HepG2 (cell line): ENCODE measurements around the gene SCGB1C1. TPM values are rescaled to one million over a fixed set of nuclear protein-coding genes. Genes with fewer than 3 reads are reported as not detected.
A peak's percentile ranks its signal among the peaks of the same experiment; 100 is the strongest.

Source experiments
- IRX3 ChIP-seq: sonication (generic); formaldehyde crosslinking; IDR thresholded peaks from 2 replicates; pipeline ENCODE4 v1.8.1; 2023; ENCODE audit warnings: mild to moderate bottlenecking, low read depth, missing genetic modification reagents, borderline replicate concordance
- ISX ChIP-seq: sonication (generic); formaldehyde crosslinking; conservative IDR thresholded peaks from 2 replicates; pipeline ENCODE4 v1.5.0; 2020; ENCODE audit warnings: missing genetic modification reagents
- PCBP1 ChIP-seq: fragments of 200-400 bp; formaldehyde crosslinking; IDR thresholded peaks from 2 replicates; pipeline ENCODE4 v1.6.1; 2017; ENCODE audit warnings: mild to moderate bottlenecking, low read depth, low read length, borderline replicate concordance
- RORA ChIP-seq: sonication (generic); formaldehyde crosslinking; IDR thresholded peaks from 2 replicates; pipeline ENCODE4 v1.5.0; 2020; ENCODE audit warnings: mild to moderate bottlenecking, missing genetic modification reagents, moderate library complexity
- SAP130 ChIP-seq: IDR thresholded peaks from 2 replicates; pipeline ENCODE4 v1.6.1; 2016; ENCODE audit warnings: low read depth
- SETDB1 ChIP-seq: sonication (generic); formaldehyde crosslinking; IDR thresholded peaks from 2 replicates; pipeline ENCODE4 v1.5.1; 2020; ENCODE audit warnings: missing genetic modification reagents, mild to moderate bottlenecking, borderline replicate concordance
- THAP11 ChIP-seq: IDR thresholded peaks from 2 replicates; pipeline ENCODE4 v1.6.1; 2016; ENCODE audit warnings: missing biosample characterization, missing genetic modification reagents
- THYN1 ChIP-seq: sonication (generic); formaldehyde crosslinking; IDR thresholded peaks from 2 replicates; pipeline ENCODE4 v1.8.1; 2023; ENCODE audit warnings: low read depth, mild to moderate bottlenecking, moderate library complexity, missing genetic modification reagents, borderline replicate concordance
- ZC3H13 ChIP-seq: sonication (generic); formaldehyde crosslinking; IDR thresholded peaks from 2 replicates; pipeline ENCODE4 v1.8.1; 2023; ENCODE audit warnings: mild to moderate bottlenecking, missing genetic modification reagents, moderate library complexity
- ZFP62 ChIP-seq: sonication (generic); formaldehyde crosslinking; IDR thresholded peaks from 2 replicates; pipeline ENCODE4 v1.4.0; 2020; ENCODE audit warnings: missing genetic modification reagents
- ZNF180 ChIP-seq: sonication (generic); formaldehyde crosslinking; IDR thresholded peaks from 2 replicates; pipeline ENCODE4 v1.4.0; 2020; ENCODE audit warnings: low read depth, missing genetic modification reagents, borderline replicate concordance
- ZNF24 ChIP-seq: fragments of 450-650 bp; IDR thresholded peaks from 2 replicates; pipeline ENCODE4 v1.6.1; 2017; ENCODE audit warnings: antibody characterized with exemption, mild to moderate bottlenecking
- polyA plus RNA-seq, 8 experiments: library from polyadenylated mRNA; depleted of rRNA in 3 of 8; stranded (reverse) in 7 of 8; unstranded in 1 of 8; fragments of >200 nt; fragmentation: Illumina TruSeq in 4 of 8; extraction: Trizol in 4 of 8; gene quantifications; 2 replicates each; pipeline versions ENCODE4 v1.2.1 to v1.2.3, GENCODE V29; 2011 to 2016; ENCODE audit warnings: low read depth in 4 of 8, missing spikeins in 1 of 8, mixed read lengths in 1 of 8; ENCODE audit not compliant: insufficient read depth in 1 of 8
- total RNA-seq, 5 experiments: library from RNA; depleted of rRNA; stranded (reverse); fragments of >200 nt; fragmentation: Illumina TruSeq; extraction: Trizol; gene quantifications; 2 replicates each; pipeline ENCODE4 v1.2.3, GENCODE V29; 2016; ENCODE audit warnings: low read depth in 1 of 5
- TF ChIP-seq, protein P1 (sequence below): sonication (generic); formaldehyde crosslinking; IDR thresholded peaks from 2 replicates; pipeline ENCODE4 v1.4.0; 2020; ENCODE audit warnings: missing genetic modification reagents, borderline replicate concordance
- TF ChIP-seq, protein P2 (sequence below): sonication (generic); formaldehyde crosslinking; IDR thresholded peaks from 2 replicates; pipeline ENCODE4 v1.4.0; 2020; ENCODE audit warnings: missing genetic modification reagents
- TF ChIP-seq, protein P3 (sequence below): IDR thresholded peaks from 2 replicates; pipeline ENCODE4 v1.6.1; 2012; ENCODE audit warnings: inconsistent platforms
- TF ChIP-seq, protein P4 (sequence below): sonication (generic); formaldehyde crosslinking; IDR thresholded peaks from 2 replicates; pipeline ENCODE4 v1.4.0; 2020; ENCODE audit warnings: mild to moderate bottlenecking, missing genetic modification reagents
- TF ChIP-seq, protein P5 (sequence below): sonication (generic); formaldehyde crosslinking; IDR thresholded peaks from 2 replicates; pipeline ENCODE4 v1.5.1; 2020; ENCODE audit warnings: mild to moderate bottlenecking, moderate library complexity, missing genetic modification reagents
- TF ChIP-seq, protein P6 (sequence below): sonication (generic); formaldehyde crosslinking; IDR thresholded peaks from 2 replicates; pipeline ENCODE4 v1.8.1; 2023; ENCODE audit warnings: mild to moderate bottlenecking, moderate library complexity, missing genetic modification reagents

Gene SCGB1C1
- total and polyA plus RNA-seq, 2 of the 13 experiments (the other 11 are each of a cell fraction or from before 2014, with no cell fraction given) = not detected

DNA sequence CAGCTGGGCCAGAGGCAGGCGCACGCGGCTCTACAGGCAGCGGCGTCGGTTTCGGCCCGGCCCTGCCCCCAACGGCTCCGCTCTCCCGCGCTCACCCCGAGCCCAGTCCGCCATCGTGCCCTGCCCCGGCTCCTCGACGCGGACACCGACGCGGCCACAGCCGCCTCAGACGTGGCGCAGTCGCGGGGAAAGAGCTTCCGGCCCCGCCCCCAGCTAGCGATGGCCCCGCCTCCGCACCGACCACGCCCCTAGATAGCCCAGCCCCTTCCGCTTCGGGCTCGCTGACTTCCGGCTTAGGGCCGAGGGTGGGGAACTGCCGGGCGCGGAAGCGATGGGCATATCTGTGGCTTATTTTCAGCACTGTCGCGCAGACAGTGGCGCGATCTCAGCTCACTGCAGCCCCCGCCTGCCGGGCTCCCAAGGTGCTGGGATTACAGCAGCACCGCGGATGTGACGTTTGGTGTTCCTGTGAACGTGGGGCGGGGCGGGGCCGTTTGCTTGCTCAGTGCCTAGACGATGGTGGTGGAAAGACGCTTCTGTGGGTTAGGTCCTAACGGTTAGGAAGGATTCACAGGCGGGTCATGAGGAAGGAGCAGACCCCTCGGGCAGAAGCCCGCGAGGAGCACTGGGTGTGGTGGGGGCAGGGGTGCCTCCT, 14.5 kb downstream of the SCGB1C1 start, which contains the start of the genes BET1L and RIC8A (continued):
- TF ChIP-seq, protein P1, sequence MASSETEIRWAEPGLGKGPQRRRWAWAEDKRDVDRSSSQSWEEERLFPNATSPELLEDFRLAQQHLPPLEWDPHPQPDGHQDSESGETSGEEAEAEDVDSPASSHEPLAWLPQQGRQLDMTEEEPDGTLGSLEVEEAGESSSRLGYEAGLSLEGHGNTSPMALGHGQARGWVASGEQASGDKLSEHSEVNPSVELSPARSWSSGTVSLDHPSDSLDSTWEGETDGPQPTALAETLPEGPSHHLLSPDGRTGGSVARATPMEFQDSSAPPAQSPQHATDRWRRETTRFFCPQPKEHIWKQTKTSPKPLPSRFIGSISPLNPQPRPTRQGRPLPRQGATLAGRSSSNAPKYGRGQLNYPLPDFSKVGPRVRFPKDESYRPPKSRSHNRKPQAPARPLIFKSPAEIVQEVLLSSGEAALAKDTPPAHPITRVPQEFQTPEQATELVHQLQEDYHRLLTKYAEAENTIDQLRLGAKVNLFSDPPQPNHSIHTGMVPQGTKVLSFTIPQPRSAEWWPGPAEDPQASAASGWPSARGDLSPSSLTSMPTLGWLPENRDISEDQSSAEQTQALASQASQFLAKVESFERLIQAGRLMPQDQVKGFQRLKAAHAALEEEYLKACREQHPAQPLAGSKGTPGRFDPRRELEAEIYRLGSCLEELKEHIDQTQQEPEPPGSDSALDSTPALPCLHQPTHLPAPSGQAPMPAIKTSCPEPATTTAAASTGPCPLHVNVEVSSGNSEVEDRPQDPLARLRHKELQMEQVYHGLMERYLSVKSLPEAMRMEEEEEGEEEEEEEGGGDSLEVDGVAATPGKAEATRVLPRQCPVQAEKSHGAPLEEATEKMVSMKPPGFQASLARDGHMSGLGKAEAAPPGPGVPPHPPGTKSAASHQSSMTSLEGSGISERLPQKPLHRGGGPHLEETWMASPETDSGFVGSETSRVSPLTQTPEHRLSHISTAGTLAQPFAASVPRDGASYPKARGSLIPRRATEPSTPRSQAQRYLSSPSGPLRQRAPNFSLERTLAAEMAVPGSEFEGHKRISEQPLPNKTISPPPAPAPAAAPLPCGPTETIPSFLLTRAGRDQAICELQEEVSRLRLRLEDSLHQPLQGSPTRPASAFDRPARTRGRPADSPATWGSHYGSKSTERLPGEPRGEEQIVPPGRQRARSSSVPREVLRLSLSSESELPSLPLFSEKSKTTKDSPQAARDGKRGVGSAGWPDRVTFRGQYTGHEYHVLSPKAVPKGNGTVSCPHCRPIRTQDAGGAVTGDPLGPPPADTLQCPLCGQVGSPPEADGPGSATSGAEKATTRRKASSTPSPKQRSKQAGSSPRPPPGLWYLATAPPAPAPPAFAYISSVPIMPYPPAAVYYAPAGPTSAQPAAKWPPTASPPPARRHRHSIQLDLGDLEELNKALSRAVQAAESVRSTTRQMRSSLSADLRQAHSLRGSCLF = no peak
- TF ChIP-seq RORA (CRISPR knock-in tag) = no peak
- TF ChIP-seq, protein P2, sequence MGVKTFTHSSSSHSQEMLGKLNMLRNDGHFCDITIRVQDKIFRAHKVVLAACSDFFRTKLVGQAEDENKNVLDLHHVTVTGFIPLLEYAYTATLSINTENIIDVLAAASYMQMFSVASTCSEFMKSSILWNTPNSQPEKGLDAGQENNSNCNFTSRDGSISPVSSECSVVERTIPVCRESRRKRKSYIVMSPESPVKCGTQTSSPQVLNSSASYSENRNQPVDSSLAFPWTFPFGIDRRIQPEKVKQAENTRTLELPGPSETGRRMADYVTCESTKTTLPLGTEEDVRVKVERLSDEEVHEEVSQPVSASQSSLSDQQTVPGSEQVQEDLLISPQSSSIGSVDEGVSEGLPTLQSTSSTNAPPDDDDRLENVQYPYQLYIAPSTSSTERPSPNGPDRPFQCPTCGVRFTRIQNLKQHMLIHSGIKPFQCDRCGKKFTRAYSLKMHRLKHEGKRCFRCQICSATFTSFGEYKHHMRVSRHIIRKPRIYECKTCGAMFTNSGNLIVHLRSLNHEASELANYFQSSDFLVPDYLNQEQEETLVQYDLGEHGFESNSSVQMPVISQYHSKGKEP (CRISPR knock-in tag) = no peak
- TF ChIP-seq, protein P3, sequence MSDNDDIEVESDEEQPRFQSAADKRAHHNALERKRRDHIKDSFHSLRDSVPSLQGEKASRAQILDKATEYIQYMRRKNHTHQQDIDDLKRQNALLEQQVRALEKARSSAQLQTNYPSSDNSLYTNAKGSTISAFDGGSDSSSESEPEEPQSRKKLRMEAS = peak; percentile 92
- TF ChIP-seq ZNF24 = no peak
- peak; percentile 89; the same call in 1 of the 2 replicates for TF ChIP-seq ZC3H13 (CRISPR knock-in tag)
- 0 out of 2 replicates have a peak, but pooled peaks have one; percentile 51 for TF ChIP-seq ISX (CRISPR knock-in tag)
- TF ChIP-seq, protein P4, sequence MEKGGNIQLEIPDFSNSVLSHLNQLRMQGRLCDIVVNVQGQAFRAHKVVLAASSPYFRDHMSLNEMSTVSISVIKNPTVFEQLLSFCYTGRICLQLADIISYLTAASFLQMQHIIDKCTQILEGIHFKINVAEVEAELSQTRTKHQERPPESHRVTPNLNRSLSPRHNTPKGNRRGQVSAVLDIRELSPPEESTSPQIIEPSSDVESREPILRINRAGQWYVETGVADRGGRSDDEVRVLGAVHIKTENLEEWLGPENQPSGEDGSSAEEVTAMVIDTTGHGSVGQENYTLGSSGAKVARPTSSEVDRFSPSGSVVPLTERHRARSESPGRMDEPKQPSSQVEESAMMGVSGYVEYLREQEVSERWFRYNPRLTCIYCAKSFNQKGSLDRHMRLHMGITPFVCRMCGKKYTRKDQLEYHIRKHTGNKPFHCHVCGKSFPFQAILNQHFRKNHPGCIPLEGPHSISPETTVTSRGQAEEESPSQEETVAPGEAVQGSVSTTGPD = no peak
- TF ChIP-seq IRX3 (CRISPR knock-in tag) = 0 out of 2 replicates have a peak, but pooled peaks have one; percentile 2
- no peak for TF ChIP-seq SETDB1 (CRISPR knock-in tag)
- TF ChIP-seq THAP11 (CRISPR knock-in tag) = peak; percentile 91
- TF ChIP-seq ZFP62 (CRISPR knock-in tag) = no peak
- TF ChIP-seq ZNF180 = 0 out of 2 replicates have a peak, but pooled peaks have one; percentile 12
- TF ChIP-seq, protein P5, sequence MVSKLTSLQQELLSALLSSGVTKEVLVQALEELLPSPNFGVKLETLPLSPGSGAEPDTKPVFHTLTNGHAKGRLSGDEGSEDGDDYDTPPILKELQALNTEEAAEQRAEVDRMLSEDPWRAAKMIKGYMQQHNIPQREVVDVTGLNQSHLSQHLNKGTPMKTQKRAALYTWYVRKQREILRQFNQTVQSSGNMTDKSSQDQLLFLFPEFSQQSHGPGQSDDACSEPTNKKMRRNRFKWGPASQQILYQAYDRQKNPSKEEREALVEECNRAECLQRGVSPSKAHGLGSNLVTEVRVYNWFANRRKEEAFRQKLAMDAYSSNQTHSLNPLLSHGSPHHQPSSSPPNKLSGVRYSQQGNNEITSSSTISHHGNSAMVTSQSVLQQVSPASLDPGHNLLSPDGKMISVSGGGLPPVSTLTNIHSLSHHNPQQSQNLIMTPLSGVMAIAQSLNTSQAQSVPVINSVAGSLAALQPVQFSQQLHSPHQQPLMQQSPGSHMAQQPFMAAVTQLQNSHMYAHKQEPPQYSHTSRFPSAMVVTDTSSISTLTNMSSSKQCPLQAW (CRISPR knock-in tag) = peak; percentile 91
- TF ChIP-seq SAP130 (CRISPR knock-in tag) = peak; percentile 96
- TF ChIP-seq PCBP1 = peak; percentile 35; the same call in 1 of the 2 replicates
- TF ChIP-seq THYN1 (CRISPR knock-in tag) = no peak
- TF ChIP-seq, protein P6, sequence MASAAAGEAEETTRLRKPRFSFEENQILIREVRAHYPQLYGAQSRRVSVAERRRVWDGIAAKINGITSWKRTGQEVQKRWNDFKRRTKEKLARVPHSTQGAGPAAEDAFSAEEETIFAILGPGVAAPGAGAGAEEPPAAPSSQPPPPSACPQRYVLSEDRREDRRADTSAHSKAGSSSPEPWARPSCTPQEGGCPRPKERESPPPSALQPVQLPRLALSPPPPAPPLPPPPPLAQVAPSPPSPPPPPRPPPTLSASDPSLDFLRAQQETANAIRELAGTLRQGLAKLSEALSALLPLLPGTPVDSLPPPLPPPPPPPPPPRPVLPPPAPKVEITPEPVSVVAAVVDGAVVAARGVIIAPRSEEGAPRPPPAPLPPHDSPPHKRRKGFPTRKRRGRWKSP = peak; percentile 67; the same call in 1 of the 2 replicates
